Thoracic aorta (tissue), 2 donors: Measurements from ENCODE around the gene NDUFS3. TPM values are rescaled to one million over a fixed set of nuclear protein-coding genes. Genes with fewer than 3 reads are reported as not detected.

Experiments
- ATAC-seq: fragments of 150-250 bp; one replicate; pipeline ENCODE4 v1.8.0; 2017; ENCODE audit warnings: low read depth; ENCODE audit not compliant: insufficient number of reproducible peaks, low FRiP score
- DNase-seq: peaks from one replicate; pipeline ENCODE4 v3.0.0-alpha.2; 2020; ENCODE audit warnings: low spot score
- H3K27ac ChIP-seq, 2 donors: fragments of 200-600 bp; sonication (generic); 1 replicate in 1 of 2; 2 replicates in 1 of 2; pipeline ENCODE4 v1.5.1; 2016; ENCODE audit warnings: mild to moderate bottlenecking in 2 of 2, moderate library complexity in 2 of 2
- H3K27me3 ChIP-seq: fragments of 200-600 bp; sonication (generic); replicated peaks from 2 replicates; pipeline ENCODE4 v1.6.0; 2016; ENCODE audit warnings: mild to moderate bottlenecking; ENCODE audit not compliant: insufficient read depth
- H3K36me3 ChIP-seq: fragments of 200-600 bp; sonication (generic); one replicate; pipeline ENCODE4 v1.5.1; 2016
- H3K4me1 ChIP-seq, 2 donors: fragments of 200-600 bp; sonication (generic); 1 replicate in 1 of 2; 2 replicates in 1 of 2; pipeline versions ENCODE4 v1.5.1 to v1.6.0; 2016; ENCODE audit warnings: low read depth in 2 of 2, mild to moderate bottlenecking in 1 of 2; ENCODE audit not compliant: control insufficient read depth in 1 of 2
- H3K4me3 ChIP-seq: fragments of 200-600 bp; sonication (generic); 2 replicates; pipeline ENCODE4 v1.5.1; 2016; ENCODE audit warnings: mild to moderate bottlenecking
- H3K9me3 ChIP-seq: fragments of 200-600 bp; sonication (generic); 2 replicates; pipeline ENCODE4 v1.5.1; 2016
- CTCF ChIP-seq: fragments of 200-600 bp; sonication (generic); IDR thresholded peaks from one replicate; pipeline ENCODE4 v1.5.1; 2019; ENCODE audit warnings: antibody characterized with exemption
- total RNA-seq, 2 donors: library from RNA; depleted of rRNA; stranded (reverse); fragments of >200 nt; gene quantifications; one replicate each; pipeline versions ENCODE4 v1.1.0 to v1.2.3, GENCODE V29; 2016

The NDUFS3 gene
- total RNA-seq, 2 donors from 2014 or later: 29.9 to 75.7 TPM

- H3K4me1 ChIP-seq: peaks cover 3 to 20% of the 10 kb centered on the region in 2 donors
- TF ChIP-seq CTCF: no peak
- ATAC-seq (no peak), DNase-seq (no peak)
- H3K4me3 ChIP-seq: no peak overlapping the region
- no peaks in the 10 kb centered on the region for H3K27me3 ChIP-seq
- H3K36me3 ChIP-seq: peaks cover 20% of the 10 kb centered on the region
- H3K27ac ChIP-seq: no peak overlapping the region
- H3K9me3 ChIP-seq: no peaks in the 10 kb centered on the region
Measured at GRCh38 chr11:47569646-47570045, 9.2 kb upstream of the NDUFS3 start.

- Histone ChIP-seq H3K4me1 (peaks cover 3 to 14% of the 10 kb centered on the region in 2 donors), H3K36me3 (peaks cover 28% of the 10 kb centered on the region), H3K27ac (no peak overlapping the region), H3K4me3 (no peak overlapping the region), H3K9me3 (no peaks in the 10 kb centered on the region), H3K27me3 (no peaks in the 10 kb centered on the region)
- no peak for ATAC-seq
- TF ChIP-seq CTCF: no peak
- no peak for DNase-seq
Measured at GRCh38 chr11:47570651-47571356, 8.1 kb upstream of the NDUFS3 start.

- no peak for ATAC-seq
- H3K4me3 ChIP-seq: no peak overlapping the region
- no peak for DNase-seq
- H3K27me3 ChIP-seq: no peaks in the 10 kb centered on the region
- no peaks in the 10 kb centered on the region for H3K9me3 ChIP-seq
- H3K36me3 ChIP-seq: peaks cover 28% of the 10 kb centered on the region
- no peak overlapping the region for H3K27ac ChIP-seq
- TF ChIP-seq CTCF: no peak
- H3K4me1 ChIP-seq: peaks cover 3 to 8% of the 10 kb centered on the region in 2 donors
Measured at GRCh38 chr11:47571357-47571729, 7.5 kb upstream of the NDUFS3 start.

GRCh38 chr11:47571895-47572294 is 7.0 kb upstream of the NDUFS3 start:
- no peaks in the 10 kb centered on the region for H3K9me3 ChIP-seq
- no peaks in the 10 kb centered on the region for H3K27me3 ChIP-seq
- H3K27ac ChIP-seq: no peak overlapping the region
- H3K36me3 ChIP-seq: peaks cover 28% of the 10 kb centered on the region
- DNase-seq (no peak), ATAC-seq (no peak)
- peaks cover 0 to 6% of the 10 kb centered on the region in 2 donors for H3K4me1 ChIP-seq
- TF ChIP-seq CTCF: no peak
- H3K4me3 ChIP-seq: no peak overlapping the region

- H3K4me3 ChIP-seq: no peak overlapping the region
- no peaks in the 10 kb centered on the region for H3K27me3 ChIP-seq
- H3K27ac ChIP-seq: no peak overlapping the region
- TF ChIP-seq CTCF: no peak
- DNase-seq (no peak), ATAC-seq (no peak)
- peaks cover 4 to 12% of the 10 kb centered on the region in 2 donors for H3K4me1 ChIP-seq
- no peaks in the 10 kb centered on the region for H3K9me3 ChIP-seq
- H3K36me3 ChIP-seq: peaks cover 28% of the 10 kb centered on the region
Measured at GRCh38 chr11:47572715-47573255, 6.1 kb upstream of the NDUFS3 start.
